HepG2 (cell line): ENCODE data around the gene DPF1. TPM values are rescaled to one million over a fixed set of nuclear protein-coding genes. Genes with fewer than 3 reads are reported as not detected.

Experiments
- CERS6 ChIP-seq: sonication (generic); formaldehyde crosslinking; IDR thresholded peaks from 2 replicates; pipeline ENCODE4 v1.5.0; 2020; ENCODE audit warnings: missing genetic modification reagents
- DR1 ChIP-seq: sonication (generic); formaldehyde crosslinking; IDR thresholded peaks from 2 replicates; pipeline ENCODE4 v1.8.0; 2021; ENCODE audit warnings: mild to moderate bottlenecking, missing genetic modification reagents, inconsistent platforms
- GATAD1 ChIP-seq: IDR thresholded peaks from 2 replicates; pipeline ENCODE4 v1.6.1; 2016; ENCODE audit warnings: missing genetic modification reagents, missing compliant biosample characterization
- KAT8 ChIP-seq: IDR thresholded peaks from 2 replicates; pipeline ENCODE4 v1.6.1; 2016; ENCODE audit warnings: missing genetic modification reagents, missing compliant biosample characterization
- KDM5A ChIP-seq: fragments of 200-600 bp; sonication (generic); IDR thresholded peaks from 2 replicates; pipeline ENCODE4 v1.7.0; 2018; ENCODE audit warnings: antibody characterized with exemption, mild to moderate bottlenecking, low read length, borderline replicate concordance
- LRRFIP1 ChIP-seq: sonication (generic); formaldehyde crosslinking; conservative IDR thresholded peaks from 2 replicates; pipeline ENCODE4 v1.4.0; 2020; ENCODE audit warnings: missing genetic modification reagents
- MAX ChIP-seq: IDR thresholded peaks from 2 replicates; pipeline ENCODE4 v1.6.1; 2012; ENCODE audit warnings: inconsistent platforms
- MBNL3 ChIP-seq: fragments of 250-450 bp; sonication (Bioruptor Pico); conservative IDR thresholded peaks from 2 replicates; pipeline ENCODE4 v1.8.0; 2022; ENCODE audit warnings: mild to moderate bottlenecking, inconsistent platforms
- MEIS1 ChIP-seq: sonication (generic); formaldehyde crosslinking; IDR thresholded peaks from 2 replicates; pipeline ENCODE4 v1.9.0; 2021; ENCODE audit warnings: mild to moderate bottlenecking, missing genetic modification reagents, moderate library complexity, borderline replicate concordance
- MTA3 ChIP-seq: sonication (generic); formaldehyde crosslinking; IDR thresholded peaks from 2 replicates; pipeline ENCODE4 v1.4.0; 2020; ENCODE audit warnings: missing genetic modification reagents
- MTERF4 ChIP-seq: sonication (generic); formaldehyde crosslinking; IDR thresholded peaks from 2 replicates; pipeline ENCODE4 v1.8.0; 2023; ENCODE audit warnings: mild to moderate bottlenecking, missing genetic modification reagents
- NFE2L2 ChIP-seq: fragments of 150-350 bp; IDR thresholded peaks from 2 replicates; pipeline ENCODE4 v1.6.1; 2014; ENCODE audit warnings: low read length
- NFKBIZ ChIP-seq: IDR thresholded peaks from 2 replicates; pipeline ENCODE4 v1.6.1; 2018; ENCODE audit warnings: missing genetic modification reagents, missing compliant biosample characterization
- PREB ChIP-seq: sonication (generic); formaldehyde crosslinking; IDR thresholded peaks from 2 replicates; pipeline ENCODE4 v1.4.0; 2020; ENCODE audit warnings: missing genetic modification reagents
- SNAPC5 ChIP-seq: sonication (generic); formaldehyde crosslinking; IDR thresholded peaks from 2 replicates; pipeline ENCODE4 v1.8.1; 2023; ENCODE audit warnings: mild to moderate bottlenecking, missing genetic modification reagents, borderline replicate concordance
- SRY ChIP-seq: sonication (generic); formaldehyde crosslinking; IDR thresholded peaks from 2 replicates; pipeline ENCODE4 v1.8.0; 2022; ENCODE audit warnings: mild to moderate bottlenecking, missing genetic modification reagents
- THAP11 ChIP-seq: IDR thresholded peaks from 2 replicates; pipeline ENCODE4 v1.6.1; 2016; ENCODE audit warnings: missing biosample characterization, missing genetic modification reagents
- ZFP90 ChIP-seq: sonication (generic); formaldehyde crosslinking; IDR thresholded peaks from 2 replicates; pipeline ENCODE4 v1.8.0; 2022; ENCODE audit warnings: missing genetic modification reagents, mild to moderate bottlenecking, inconsistent platforms, borderline replicate concordance
- ZNF180 ChIP-seq: sonication (generic); formaldehyde crosslinking; IDR thresholded peaks from 2 replicates; pipeline ENCODE4 v1.4.0; 2020; ENCODE audit warnings: low read depth, missing genetic modification reagents, borderline replicate concordance
- ZNF256 ChIP-seq: sonication (generic); formaldehyde crosslinking; conservative IDR thresholded peaks from 2 replicates; pipeline ENCODE4 v1.4.0; 2020; ENCODE audit warnings: missing genetic modification reagents
- ZNF3 ChIP-seq: IDR thresholded peaks from 2 replicates; pipeline ENCODE4 v1.7.0; 2017; ENCODE audit warnings: inconsistent platforms
- ZNF337 ChIP-seq: sonication (generic); formaldehyde crosslinking; IDR thresholded peaks from 2 replicates; pipeline ENCODE4 v1.5.1; 2020; ENCODE audit warnings: missing genetic modification reagents, low read depth, mild to moderate bottlenecking, borderline replicate concordance
- ZNF530 ChIP-seq: sonication (generic); formaldehyde crosslinking; IDR thresholded peaks from 2 replicates; pipeline ENCODE4 v1.5.0; 2020; ENCODE audit warnings: low read depth, mild to moderate bottlenecking, missing genetic modification reagents
- ZNF790 ChIP-seq: sonication (generic); formaldehyde crosslinking; IDR thresholded peaks from 2 replicates; pipeline ENCODE4 v1.8.0; 2022; ENCODE audit warnings: missing genetic modification reagents, mild to moderate bottlenecking, borderline replicate concordance
- ZSCAN21 ChIP-seq: sonication (generic); formaldehyde crosslinking; IDR thresholded peaks from 2 replicates; pipeline ENCODE4 v1.8.0; 2022; ENCODE audit warnings: mild to moderate bottlenecking, missing genetic modification reagents, moderate library complexity, borderline replicate concordance
- polyA plus RNA-seq, 8 experiments: library from polyadenylated mRNA; depleted of rRNA in 3 of 8; stranded (reverse) in 7 of 8; unstranded in 1 of 8; fragments of >200 nt; fragmentation: Illumina TruSeq in 4 of 8; extraction: Trizol in 4 of 8; gene quantifications; 2 replicates each; pipeline versions ENCODE4 v1.2.1 to v1.2.3, GENCODE V29; 2011 to 2016; ENCODE audit warnings: low read depth in 4 of 8, missing spikeins in 1 of 8, mixed read lengths in 1 of 8; ENCODE audit not compliant: insufficient read depth in 1 of 8
- total RNA-seq, 5 experiments: library from RNA; depleted of rRNA; stranded (reverse); fragments of >200 nt; fragmentation: Illumina TruSeq; extraction: Trizol; gene quantifications; 2 replicates each; pipeline ENCODE4 v1.2.3, GENCODE V29; 2016; ENCODE audit warnings: low read depth in 1 of 5

The DPF1 gene
- total and polyA plus RNA-seq, 2 of the 13 experiments (the other 11 are each of a cell fraction or from before 2014, with no cell fraction given) = 1.0 to 3.2 TPM

- TF ChIP-seq NFE2L2 = no peak
- no peak for TF ChIP-seq SRY (CRISPR knock-in tag)
- no peak for TF ChIP-seq MTERF4 (CRISPR knock-in tag)
- no peak for TF ChIP-seq SNAPC5 (CRISPR knock-in tag)
- TF ChIP-seq ZFP90 (CRISPR knock-in tag) = no peak
- 0 out of 2 replicates have a peak, but pooled peaks have one; percentile 13 for TF ChIP-seq MAX
- no peak for TF ChIP-seq PREB (CRISPR knock-in tag)
- TF ChIP-seq GATAD1 (CRISPR knock-in tag) = no peak
- no peak for TF ChIP-seq ZNF530 (CRISPR knock-in tag)
- no peak for TF ChIP-seq NFKBIZ (CRISPR knock-in tag)
- 0 out of 2 replicates have a peak, but pooled peaks have one; percentile 25 for TF ChIP-seq ZNF3 (CRISPR knock-in tag)
- TF ChIP-seq ZNF337 (CRISPR knock-in tag) = no peak
- TF ChIP-seq MBNL3 (CRISPR knock-in tag) = no peak
- no peak for TF ChIP-seq KAT8 (CRISPR knock-in tag)
- TF ChIP-seq ZNF180 = no peak
- no peak for TF ChIP-seq MEIS1 (CRISPR knock-in tag)
- no peak for TF ChIP-seq ZNF790 (CRISPR knock-in tag)
- TF ChIP-seq THAP11 (CRISPR knock-in tag) = no peak
- TF ChIP-seq ZNF256 = no peak
- no peak for TF ChIP-seq CERS6 (CRISPR knock-in tag)
- TF ChIP-seq LRRFIP1 = no peak
- no peak for TF ChIP-seq KDM5A
- no peak for TF ChIP-seq DR1
- no peak for TF ChIP-seq ZSCAN21 (CRISPR knock-in tag)
- TF ChIP-seq MTA3 (CRISPR knock-in tag) = no peak
Measured at GRCh38 chr19:38247734-38248268, 23.8 kb upstream of the DPF1 start (continued).
